Keratinocyte (primary cell): Measurements from ENCODE around the gene DYNLRB2. TPM values are rescaled to one million over a fixed set of nuclear protein-coding genes. Genes with fewer than 3 reads are reported as not detected.

Source experiments
- DNase-seq: peaks from one replicate; pipeline ENCODE4 v3.0.0-alpha.2; 2011; ENCODE audit warnings: low read depth, missing footprints, low spot score
- FAIRE-seq: peaks from 2 replicates; lab custom pipeline; 2011; peaks lifted over from hg19 to GRCh38; lab: Jason Lieb, UNC
- H2AFZ ChIP-seq: 2 replicates; pipeline ENCODE4 v1.6.0; 2012; ENCODE audit warnings: low read length, control low read depth, inconsistent platforms; ENCODE audit not compliant: control insufficient read depth
- H3K27ac ChIP-seq: 2 replicates; pipeline ENCODE4 v1.5.1; 2011; ENCODE audit warnings: low read length; ENCODE audit not compliant: control insufficient read depth, insufficient read depth
- H3K27me3 ChIP-seq: 3 replicates; pipeline ENCODE4 v1.6.0; 2011; ENCODE audit warnings: low read length; ENCODE audit not compliant: control insufficient read depth, insufficient read depth; ENCODE audit errors: extremely low read depth
- H3K36me3 ChIP-seq, 2 experiments: 2 replicates in 1 of 2; 3 replicates in 1 of 2; pipeline ENCODE4 v1.5.1; 2011; ENCODE audit warnings: low read length in 2 of 2, mild to moderate bottlenecking in 1 of 2; ENCODE audit not compliant: control insufficient read depth in 2 of 2, insufficient read depth in 2 of 2; ENCODE audit errors: extremely low read depth in 1 of 2
- H3K4me1 ChIP-seq: 3 replicates; pipeline ENCODE4 v1.5.1; 2011; ENCODE audit warnings: low read length; ENCODE audit not compliant: control insufficient read depth, insufficient read depth; ENCODE audit errors: extremely low read depth
- H3K4me2 ChIP-seq: 3 replicates; pipeline ENCODE4 v1.6.0; 2011; ENCODE audit warnings: low read depth, low read length; ENCODE audit not compliant: control insufficient read depth, insufficient read depth; ENCODE audit errors: extremely low read depth
- H3K4me3 ChIP-seq, 3 experiments: fragments of 200-600 bp in 1 of 3; sonication (generic) in 1 of 3; 2 replicates in 2 of 3; 3 replicates in 1 of 3; pipeline ENCODE4 v1.5.1; 2011 to 2016; ENCODE audit warnings: low read length in 3 of 3, mild to moderate bottlenecking in 3 of 3, control low read depth in 2 of 3, inconsistent platforms in 1 of 3, low read depth in 1 of 3, mixed read lengths in 1 of 3, mixed run types in 1 of 3, moderate library complexity in 1 of 3; ENCODE audit not compliant: control insufficient read depth in 2 of 3, insufficient read depth in 2 of 3; ENCODE audit errors: extremely low read depth in 1 of 3
- H3K79me2 ChIP-seq: 2 replicates; pipeline ENCODE4 v1.6.0; 2012; ENCODE audit warnings: low read length; ENCODE audit not compliant: control insufficient read depth, insufficient read depth
- H3K9ac ChIP-seq: 3 replicates; pipeline ENCODE4 v1.6.0; 2011; ENCODE audit warnings: low read length; ENCODE audit not compliant: control insufficient read depth, insufficient read depth; ENCODE audit errors: extremely low read depth
- H3K9me1 ChIP-seq: 3 replicates; pipeline ENCODE4 v1.6.0; 2011; ENCODE audit warnings: low read length; ENCODE audit not compliant: control insufficient read depth, insufficient read depth; ENCODE audit errors: extremely low read depth
- H3K9me3 ChIP-seq: 2 replicates; pipeline ENCODE4 v1.5.1; 2012; ENCODE audit warnings: low read depth, low read length; ENCODE audit not compliant: control insufficient read depth
- H4K20me1 ChIP-seq: 3 replicates; pipeline ENCODE4 v1.6.0; 2011; ENCODE audit warnings: low read length; ENCODE audit not compliant: control insufficient read depth, insufficient read depth; ENCODE audit errors: extremely low read depth
- CTCF ChIP-seq, 3 experiments: IDR thresholded peaks in 1 of 3; conservative IDR thresholded peaks in 1 of 3; optimal IDR thresholded peaks in 1 of 3; 2 replicates in 2 of 3; 3 replicates in 1 of 3; pipeline versions ENCODE3 to v1.5.1; 2011; ENCODE audit warnings: low read length in 3 of 3, mild to moderate bottlenecking in 3 of 3, moderate library complexity in 2 of 3, control low read depth in 1 of 3, inconsistent platforms in 1 of 3; ENCODE audit not compliant: insufficient read depth in 2 of 3; ENCODE audit errors: extremely low read depth in 1 of 3
- EZH2 ChIP-seq: IDR thresholded peaks from one replicate; pipeline ENCODE4 v1.6.1; 2012; ENCODE audit warnings: inconsistent platforms, mild to moderate bottlenecking, low read length, moderate library complexity
- dilution Hi-C: fragments of 300-500 bp; cut with MboI; formaldehyde crosslinking; loops from one replicate; pipeline ENCODE4 v1.7.0; 2020; ENCODE audit warnings: low sequenced_read_pairs; ENCODE audit not compliant: extremely low pct_ligation_motif_present
- polyA plus RNA-seq, 5 experiments: library from polyadenylated mRNA; depleted of rRNA in 3 of 5; stranded (reverse) in 3 of 5; stranded (forward) in 1 of 5; unstranded in 1 of 5; fragments of >200 nt; gene quantifications; 1 replicate in 1 of 5; 2 replicates in 3 of 5; 3 replicates in 1 of 5; pipeline versions ENCODE4 v1.2.1 to v1.2.3, GENCODE V29; 2011 to 2012; ENCODE audit warnings: missing spikeins in 2 of 5, low read depth in 1 of 5, low replicate concordance in 1 of 5

Gene DYNLRB2
- polyA plus RNA-seq, 1 donor (not counting 4 experiments of a cell fraction or from before 2014, with no cell fraction given), result 0.51 TPM

- no peaks in the 10 kb centered on the region for H3K9me3 ChIP-seq
- DNase-seq (no peak), FAIRE-seq (no peak)
- no peak for TF ChIP-seq EZH2
- no peak for TF ChIP-seq CTCF (optimal IDR thresholded peaks at IDR 0.05 in 1 of 3, IDR thresholded peaks at IDR 0.05 in 1 of 3, conservative IDR thresholded peaks at IDR 0.05 in 1 of 3; ENCODE audit: extremely low read depth in 1 of 3, insufficient read depth in 2 of 3, low read length in 3 of 3)
- H3K9me1 ChIP-seq, result no peaks in the 10 kb centered on the region
- H3K9ac ChIP-seq, result no peak overlapping the region
- H3K79me2 ChIP-seq, result no peaks in the 10 kb centered on the region
- dilution Hi-C loops, result no loop called here
- no peak overlapping the region for H3K4me2 ChIP-seq
- H3K36me3 ChIP-seq, result no peaks in the 10 kb centered on the region
- H3K4me3 ChIP-seq, result no peak overlapping the region
- H3K27me3 ChIP-seq, result no peaks in the 10 kb centered on the region
- no peaks in the 10 kb centered on the region for H3K4me1 ChIP-seq
- H2AFZ ChIP-seq, result no peak overlapping the region
- no peaks in the 10 kb centered on the region for H4K20me1 ChIP-seq
- no peak overlapping the region for H3K27ac ChIP-seq
These were observed 10.3 kb upstream of the DYNLRB2 start for GRCh38 chr16:80530479-80530878.

- Histone ChIP-seq H2AFZ (no peak overlapping the region), H3K4me2 (no peak overlapping the region), H3K9me3 (no peaks in the 10 kb centered on the region), H3K36me3 (no peaks in the 10 kb centered on the region), H3K27me3 (no peaks in the 10 kb centered on the region), H3K9ac (no peak overlapping the region), H3K27ac (no peak overlapping the region), H3K4me1 (peaks cover 3% of the 10 kb centered on the region), H3K4me3 (no peak overlapping the region), H4K20me1 (no peaks in the 10 kb centered on the region), H3K9me1 (no peaks in the 10 kb centered on the region), H3K79me2 (no peaks in the 10 kb centered on the region)
- dilution Hi-C loops, result no loop called here
- TF ChIP-seq CTCF (optimal IDR thresholded peaks at IDR 0.05 in 1 of 3, IDR thresholded peaks at IDR 0.05 in 1 of 3, conservative IDR thresholded peaks at IDR 0.05 in 1 of 3; ENCODE audit: extremely low read depth in 1 of 3, insufficient read depth in 2 of 3, low read length in 3 of 3) (no peak), EZH2 (no peak)
- no peak for FAIRE-seq
- DNase-seq, result no peak
These were observed 4.6 kb upstream of the DYNLRB2 start for GRCh38 chr16:80536238-80536637.
